ENCODE results near the gene SLC35F3. TPM values are rescaled to one million over a fixed set of nuclear protein-coding genes. Genes with fewer than 3 reads are reported as not detected.

SLC35F3 gene
- total RNA-seq, 1 donor from 2014 or later = not detected

DNA sequence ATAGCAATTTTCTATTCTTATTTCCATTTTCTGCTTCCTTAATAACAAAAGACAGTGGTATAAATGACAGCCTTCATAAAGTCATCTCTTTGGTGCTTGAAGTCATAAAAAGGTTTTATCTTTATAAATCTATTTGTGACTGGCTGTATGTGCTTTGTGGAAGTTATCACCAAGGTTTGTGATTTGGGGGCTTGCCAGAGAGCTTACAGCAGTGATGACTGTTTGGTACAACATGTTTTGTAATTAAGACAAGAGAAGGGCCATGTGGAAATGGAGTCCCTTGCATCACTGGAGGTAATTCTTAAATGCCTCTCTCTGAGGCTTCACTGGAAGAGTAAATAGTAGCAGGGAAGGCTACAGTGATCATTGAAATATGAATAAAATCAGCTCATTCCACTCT is 2.7 kb downstream of the SLC35F3 start:
- intact Hi-C loops (cut with DNase I) = no loop called here
- DNase-seq (ENCODE audit: missing footprints) = no peak
- ATAC-seq = no peak

DNA sequence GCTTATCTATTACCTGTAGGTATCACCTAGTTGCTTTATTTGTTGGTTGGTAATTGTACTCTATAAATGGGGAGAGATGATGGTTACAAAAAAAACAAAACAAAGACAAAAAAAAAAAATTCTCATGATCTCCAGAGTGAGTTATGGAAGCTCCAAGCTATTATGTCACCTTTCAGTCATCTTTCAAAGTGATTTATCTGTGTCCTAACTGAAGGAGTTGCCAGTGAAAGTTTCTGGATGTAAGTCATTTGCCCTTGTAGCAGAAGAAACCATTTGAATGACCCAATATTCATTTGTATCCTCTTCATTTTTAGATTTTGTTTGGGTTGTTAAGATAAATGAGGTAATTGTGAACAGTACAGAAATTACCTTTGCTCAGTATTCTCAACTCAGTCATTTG is 3.6 kb downstream of the SLC35F3 start:
- ATAC-seq = no peak
- intact Hi-C loops (cut with DNase I) = no loop called here
- DNase-seq (ENCODE audit: missing footprints) = no peak

DNA sequence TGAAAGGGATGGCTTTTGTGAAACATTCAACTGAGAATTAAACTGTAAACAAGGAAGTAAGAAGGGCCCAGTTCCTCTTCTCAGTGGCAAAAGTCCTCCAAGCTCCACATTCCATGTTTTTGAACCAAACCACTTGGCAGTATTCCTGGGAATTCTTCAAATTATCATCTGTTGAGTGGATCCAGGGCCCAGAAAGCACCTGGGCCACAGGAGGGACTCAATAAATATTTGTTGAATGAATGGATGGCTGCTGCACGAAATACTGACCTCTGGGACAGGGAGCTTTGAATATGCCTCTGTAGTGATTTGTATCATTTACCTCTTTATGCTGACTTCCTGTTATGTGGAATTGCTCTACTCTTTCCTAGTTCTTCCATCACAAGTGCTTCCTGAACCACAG is 4.7 kb downstream of the SLC35F3 start:
- intact Hi-C loops (cut with DNase I) = no loop called here
- DNase-seq (ENCODE audit: missing footprints) = no peak
- no peak for ATAC-seq

DNA sequence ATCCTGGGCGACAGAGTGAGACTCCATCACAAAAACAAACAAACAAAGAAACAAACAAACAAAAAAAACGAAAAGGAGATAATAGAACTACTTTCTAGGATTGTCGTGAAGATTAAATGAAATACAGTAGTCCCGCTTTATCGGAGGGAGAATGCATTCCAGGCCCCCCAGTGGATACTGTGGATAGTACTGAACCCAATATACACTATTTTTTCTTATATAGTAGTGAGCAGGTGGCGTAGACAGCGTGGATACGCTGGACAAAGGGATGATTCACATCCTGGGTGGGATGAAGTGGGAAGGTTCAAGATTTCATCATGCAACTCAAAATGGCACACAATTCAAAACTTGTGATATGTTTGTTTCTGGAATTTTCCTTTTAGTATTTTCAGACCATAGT is 8.0 kb downstream of the SLC35F3 start:
- ATAC-seq = no peak
- no peak for DNase-seq (ENCODE audit: missing footprints)
- intact Hi-C loops (cut with DNase I) = no loop called here

DNA sequence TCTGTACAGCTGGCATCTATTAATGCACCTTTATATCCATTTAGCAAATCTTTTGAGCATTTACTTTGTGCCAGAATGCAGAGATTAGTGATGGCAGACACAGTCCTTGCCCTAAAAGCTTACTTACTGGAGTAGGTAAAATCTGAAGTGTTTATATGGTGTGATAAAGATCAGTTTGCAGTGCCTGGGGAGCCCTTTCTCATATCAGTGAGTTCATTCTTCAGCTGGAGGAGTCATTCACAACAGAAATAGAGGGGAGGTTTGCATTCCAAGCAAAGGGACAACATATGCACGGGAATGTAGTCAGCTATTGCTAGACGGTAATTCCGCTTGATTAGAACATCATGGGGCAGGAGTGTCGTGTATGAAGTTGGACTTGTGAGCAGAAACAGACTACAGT is 8.4 kb downstream of the SLC35F3 start:
- intact Hi-C loops (cut with DNase I) = no loop called here
- DNase-seq (ENCODE audit: missing footprints) = no peak
- ATAC-seq = no peak

GRCh38 chr1:233916706-233917105 is 12.2 kb downstream of the SLC35F3 start:
- ATAC-seq (no peak), DNase-seq (ENCODE audit: missing footprints) (no peak)
- intact Hi-C loops (cut with DNase I) = no loop called here

GRCh38 chr1:233919786-233920185 is 15.3 kb downstream of the SLC35F3 start:
- intact Hi-C loops (cut with DNase I) = no loop called here
- ATAC-seq (no peak), DNase-seq (ENCODE audit: missing footprints) (no peak)

GRCh38 chr1:233928123-233928522 is 23.6 kb downstream of the SLC35F3 start:
- intact Hi-C loops (cut with DNase I) = no loop called here
- DNase-seq (ENCODE audit: missing footprints) = no peak
- no peak for ATAC-seq

DNA sequence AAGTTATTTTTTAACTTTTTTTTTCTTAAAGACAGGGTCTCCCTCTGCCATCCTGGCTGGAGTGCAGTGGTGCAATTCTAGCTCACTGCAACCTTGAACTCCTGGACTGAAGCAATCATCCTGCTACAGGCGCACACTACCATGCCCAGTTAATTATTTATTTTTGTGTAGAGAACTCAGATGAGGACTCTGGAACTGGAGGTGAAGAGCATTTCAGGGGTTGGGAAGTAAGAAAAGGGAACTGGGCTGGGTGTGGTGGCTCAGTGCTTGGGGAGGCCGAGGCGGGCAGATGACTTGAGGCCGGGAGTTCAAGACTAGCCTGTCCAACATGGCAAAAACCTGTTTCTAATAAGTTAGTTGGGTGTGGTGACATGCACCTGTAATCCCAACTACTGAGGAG is 28.9 kb downstream of the SLC35F3 start:
- DNase-seq (ENCODE audit: missing footprints) (no peak), ATAC-seq (no peak)
- intact Hi-C loops (cut with DNase I) = no loop called here

GRCh38 chr1:233935297-233935868 is 30.9 kb downstream of the SLC35F3 start:
- ATAC-seq (no peak), DNase-seq (ENCODE audit: missing footprints) (no peak)
- intact Hi-C loops (cut with DNase I) = no loop called here

DNA sequence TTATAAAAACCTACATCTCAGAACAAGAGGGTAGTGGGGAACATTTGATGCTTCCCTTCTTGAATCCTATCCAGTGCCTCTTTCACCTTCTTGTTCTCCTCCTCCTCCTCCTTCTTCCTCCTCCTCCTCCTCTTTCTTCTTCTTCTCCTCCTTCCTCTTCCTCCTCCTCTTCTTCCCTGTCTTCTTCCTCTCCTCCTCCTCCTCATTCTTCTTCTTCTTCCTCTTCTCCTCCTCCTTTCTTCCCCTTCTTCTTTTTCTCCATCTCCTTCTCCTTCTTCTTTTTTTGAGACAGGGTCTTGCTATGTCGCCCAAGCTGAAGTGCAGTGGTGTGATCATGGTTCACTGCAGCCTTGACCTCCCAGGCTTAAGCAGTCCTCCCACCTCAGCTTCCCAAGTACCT is 31.9 kb downstream of the SLC35F3 start:
- DNase-seq (ENCODE audit: missing footprints) (no peak), ATAC-seq (no peak)
- intact Hi-C loops (cut with DNase I) = no loop called here

DNA sequence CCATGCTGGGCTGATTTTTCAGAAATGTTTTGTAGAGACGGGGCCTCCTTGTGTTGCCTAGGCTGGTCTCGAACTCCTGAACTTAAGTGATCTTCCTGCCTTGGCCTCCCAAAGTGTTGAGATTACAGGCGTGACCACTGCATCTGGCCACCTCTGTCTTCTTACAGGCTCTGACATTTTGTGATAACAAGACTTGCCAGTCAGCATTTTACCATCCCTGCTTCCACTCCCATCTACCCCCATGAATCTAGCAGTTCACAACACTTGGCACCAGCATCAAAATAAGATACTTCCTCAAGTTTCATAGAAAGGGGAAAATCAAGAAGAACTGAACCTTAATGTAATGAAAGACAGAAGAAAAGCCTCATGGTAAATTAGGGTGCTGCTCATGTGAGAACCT is 32.4 kb downstream of the SLC35F3 start:
- DNase-seq (ENCODE audit: missing footprints) (no peak), ATAC-seq (no peak)
- intact Hi-C loops (cut with DNase I) = no loop called here

GRCh38 chr1:233938476-233938875 is 34.0 kb downstream of the SLC35F3 start:
- ATAC-seq = no peak

DNA sequence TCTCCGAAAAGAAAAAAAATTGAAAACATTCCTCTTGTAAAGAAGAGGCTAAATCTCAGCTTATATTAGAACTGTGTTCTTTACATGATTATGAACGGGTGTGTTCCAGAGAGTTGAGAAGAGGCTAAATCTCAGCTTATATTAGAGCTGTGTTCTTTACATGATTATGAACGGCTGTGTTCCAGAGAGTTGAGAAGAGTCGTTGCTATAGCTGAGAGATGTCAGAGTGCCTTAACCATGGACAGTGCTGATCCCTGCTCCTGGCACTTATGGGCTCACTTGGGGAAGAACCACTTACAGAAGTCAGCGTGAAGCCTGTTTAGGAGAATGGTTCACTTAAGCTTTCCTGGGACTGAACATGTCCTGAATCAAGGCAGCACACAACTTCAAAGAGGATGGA is 35.0 kb downstream of the SLC35F3 start:
- intact Hi-C loops (cut with DNase I) = no loop called here
- ATAC-seq (no peak), DNase-seq (ENCODE audit: missing footprints) (no peak)

More at GRCh38 chr1:233938476-233938875, 34.0 kb downstream of the SLC35F3 start:
- DNase-seq (ENCODE audit: missing footprints) = no peak
- intact Hi-C loops (cut with DNase I) = no loop called here

GRCh38 chr1:233940908-233941307 is 36.4 kb downstream of the SLC35F3 start:
- DNase-seq (ENCODE audit: missing footprints) (no peak), ATAC-seq (no peak)
- intact Hi-C loops (cut with DNase I) = no loop called here

GRCh38 chr1:233944601-233945000 is 40.1 kb downstream of the SLC35F3 start:
- ATAC-seq = no peak
- no peak for DNase-seq (ENCODE audit: missing footprints)
- intact Hi-C loops (cut with DNase I) = no loop called here

- DNase-seq (ENCODE audit: missing footprints) = no peak
- intact Hi-C loops (cut with DNase I) = no loop called here
- ATAC-seq = no peak
These were observed 41.1 kb downstream of the SLC35F3 start for GRCh38 chr1:233945573-233945972.

DNA sequence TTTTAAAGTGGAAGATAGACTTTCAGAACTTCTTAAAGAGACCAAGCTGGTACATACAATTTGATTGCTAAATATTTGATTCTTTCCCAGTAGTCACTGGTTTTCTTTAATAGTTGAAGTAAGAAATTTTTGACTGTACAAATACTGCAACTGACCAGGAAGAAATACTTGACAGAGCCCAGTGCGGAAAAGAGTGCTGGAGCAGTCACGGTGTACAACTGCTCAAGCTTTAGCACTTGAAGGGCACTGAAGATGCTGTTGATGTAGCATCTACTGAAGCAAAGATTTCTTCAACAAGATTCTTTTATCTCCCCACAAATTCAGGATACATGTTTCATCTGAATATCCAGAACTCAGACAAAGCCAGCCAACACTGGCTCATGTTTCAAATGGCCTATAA is 41.5 kb downstream of the SLC35F3 start:
- ATAC-seq (no peak), DNase-seq (ENCODE audit: missing footprints) (no peak)
- intact Hi-C loops (cut with DNase I) = no loop called here

DNA sequence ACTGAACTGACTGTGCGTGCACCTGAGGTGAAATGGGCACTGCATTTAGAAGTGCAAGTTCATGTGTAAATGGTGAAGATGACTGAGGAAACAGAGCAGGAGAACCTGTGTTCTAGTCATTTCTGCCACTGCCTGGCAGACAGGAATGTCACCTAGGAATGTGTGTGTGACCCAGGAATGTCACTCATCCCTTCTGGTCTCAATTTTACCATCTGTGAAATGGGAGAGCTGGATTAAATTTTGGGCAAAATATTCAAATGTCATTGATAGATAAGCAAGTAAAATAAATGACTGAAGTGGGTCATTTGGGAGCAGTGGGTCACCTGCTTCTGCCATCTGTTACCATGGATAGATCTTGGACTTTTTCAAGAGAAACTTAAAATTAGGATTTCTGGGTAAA is 42.2 kb downstream of the SLC35F3 start:
- ATAC-seq (no peak), DNase-seq (ENCODE audit: missing footprints) (no peak)
- intact Hi-C loops (cut with DNase I) = no loop called here

GRCh38 chr1:233951804-233952203 is 47.3 kb downstream of the SLC35F3 start:
- ATAC-seq = no peak
- no peak for DNase-seq (ENCODE audit: missing footprints)
- intact Hi-C loops (cut with DNase I) = no loop called here

GRCh38 chr1:233957691-233958090 is 53.2 kb downstream of the SLC35F3 start:
- no peak for DNase-seq (ENCODE audit: missing footprints)
- intact Hi-C loops (cut with DNase I) = no loop called here
- ATAC-seq = no peak

DNA sequence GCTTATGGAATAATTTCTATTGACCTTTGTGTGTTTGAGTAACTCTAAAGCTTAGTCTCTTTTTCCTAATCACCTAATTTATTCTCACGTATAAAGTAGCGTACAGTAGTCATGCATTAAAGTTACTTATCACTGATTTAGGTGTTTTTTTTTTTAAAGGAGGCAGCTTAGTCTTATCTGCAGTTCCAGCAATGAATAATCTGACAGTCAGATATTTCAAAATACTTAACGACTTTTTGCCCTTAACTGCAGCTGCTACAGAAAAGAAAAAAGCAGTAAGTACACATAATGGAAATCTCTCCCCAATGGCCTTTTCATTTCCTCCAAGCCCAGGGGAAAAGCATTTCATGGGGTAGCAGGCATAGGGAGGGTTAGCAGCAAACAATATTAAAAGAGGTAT is 54.6 kb downstream of the SLC35F3 start:
- intact Hi-C loops (cut with DNase I) = no loop called here
- ATAC-seq = no peak
- DNase-seq (ENCODE audit: missing footprints) = no peak
